GM15510 (cell line): ENCODE data around the gene PLEKHG5.

Experiments used
- POLR2A ChIP-seq: IDR thresholded peaks from 3 replicates; pipeline ENCODE4 v1.6.1; 2011; ENCODE audit warnings: borderline replicate concordance; ENCODE audit not compliant: insufficient read length; ENCODE audit errors: extremely low read depth

PLEKHG5 gene

DNA sequence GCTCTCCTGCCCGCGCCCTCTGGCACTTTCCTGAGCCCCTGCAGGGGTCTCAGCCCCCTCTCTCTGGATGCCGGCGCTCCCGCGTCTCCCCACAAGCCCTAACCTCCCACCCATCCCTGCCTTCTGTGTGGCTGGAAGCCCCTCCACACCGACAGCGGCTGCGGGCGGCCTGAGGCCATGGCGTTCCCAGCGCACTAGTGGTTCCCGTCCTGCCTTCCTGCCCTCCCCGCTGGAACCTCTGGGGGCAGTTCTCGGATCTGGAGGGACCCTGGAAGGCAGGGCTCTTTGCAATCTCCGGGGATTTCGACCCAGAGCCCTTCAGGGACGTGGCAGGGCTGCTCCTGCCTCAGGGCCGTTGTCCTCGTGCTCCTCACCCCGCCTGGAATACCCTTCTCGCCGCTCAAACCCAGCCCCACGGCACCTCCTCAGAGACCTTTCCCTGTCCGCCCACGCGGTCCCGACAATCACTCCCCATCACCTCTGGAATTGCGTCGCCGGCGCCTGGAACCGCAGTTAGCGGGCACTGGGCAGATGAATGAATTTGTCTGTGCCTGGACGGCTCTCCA, 67.4 kb downstream of the PLEKHG5 start:
- no peak for TF ChIP-seq POLR2A

DNA sequence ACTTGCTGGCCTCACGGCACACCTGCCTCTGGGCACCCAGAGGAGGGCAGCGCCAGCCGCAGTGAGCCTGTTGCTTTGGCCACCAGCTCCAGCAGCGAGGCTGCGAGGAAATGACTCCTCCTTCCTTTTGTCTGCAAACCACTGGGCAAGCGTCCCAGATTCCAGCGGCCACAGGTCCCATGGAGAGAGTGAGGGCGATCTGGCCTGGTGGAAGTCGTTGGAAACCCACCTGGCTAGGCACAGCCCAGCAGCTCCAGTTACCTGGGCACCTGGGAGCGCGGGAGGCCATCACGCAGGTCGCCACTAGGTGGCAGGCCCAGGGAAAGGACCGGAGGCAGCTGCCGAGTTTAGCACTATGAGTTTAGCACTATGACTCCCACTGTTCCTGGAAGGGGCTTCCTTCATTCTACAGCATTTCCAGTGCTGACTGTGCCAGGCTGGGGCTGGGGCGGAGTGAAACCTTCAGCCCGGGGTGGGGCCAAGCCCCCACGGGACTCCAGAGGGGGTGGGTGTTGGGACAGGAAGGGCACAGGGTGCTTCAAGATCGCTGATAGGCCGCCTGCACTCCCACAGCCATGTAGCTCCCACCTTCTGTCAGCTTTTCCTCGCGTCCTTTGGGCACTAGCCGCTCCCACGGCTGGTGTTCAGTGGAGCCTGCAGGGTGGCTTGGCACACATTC, 68.0 kb downstream of the PLEKHG5 start:
- TF ChIP-seq POLR2A, result no peak

DNA sequence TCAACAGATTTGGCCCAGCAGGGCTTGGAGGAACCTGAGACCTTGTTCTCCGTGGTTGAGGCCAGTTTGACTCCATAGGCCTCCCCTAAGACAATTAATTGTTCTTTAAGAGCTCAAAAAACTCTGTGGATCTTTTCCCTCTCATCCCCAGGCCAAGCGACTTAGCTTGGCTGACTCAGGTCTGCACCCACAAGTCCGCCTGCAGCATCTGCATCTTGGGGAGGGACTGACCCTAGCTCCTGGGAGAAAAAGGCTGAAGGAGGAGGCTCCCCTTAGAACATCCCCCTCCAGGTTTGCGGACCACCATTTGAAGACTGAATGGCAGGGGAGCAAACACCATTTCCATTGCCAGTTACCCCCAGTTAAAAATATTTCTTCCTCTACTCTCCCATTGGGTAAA, 70.2 kb downstream of the PLEKHG5 start:
- no peak for TF ChIP-seq POLR2A

DNA sequence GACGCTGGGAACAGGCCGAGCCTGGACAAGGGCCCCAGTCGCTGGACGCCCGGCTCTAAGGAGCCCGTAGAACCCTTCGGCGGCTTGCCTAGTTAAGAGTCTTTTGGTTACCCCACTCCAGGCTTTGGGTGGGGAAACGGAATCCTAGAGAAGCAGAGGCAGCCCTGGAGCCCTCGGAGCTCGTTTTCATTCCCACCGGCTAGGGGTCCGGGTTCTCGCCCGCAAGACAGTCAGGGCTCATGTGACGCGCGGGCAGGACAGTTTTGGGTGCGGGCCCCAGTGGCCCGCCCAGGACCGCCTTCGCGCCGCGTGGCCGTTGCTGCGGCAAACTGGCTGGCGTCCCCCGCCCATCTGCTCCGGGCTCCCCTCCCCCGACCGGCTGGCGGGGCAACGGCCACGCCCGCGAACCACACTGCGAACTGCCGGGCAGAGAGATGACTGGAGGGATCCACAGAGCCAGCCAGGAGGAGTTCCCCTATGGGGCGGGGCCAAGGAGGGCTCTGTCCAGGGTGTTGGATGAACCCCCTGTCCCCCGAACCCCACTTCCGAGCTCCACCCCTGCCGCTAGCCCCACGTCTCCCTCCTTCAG, 70.9 kb downstream of the PLEKHG5 start:
- TF ChIP-seq POLR2A, result no peak

DNA sequence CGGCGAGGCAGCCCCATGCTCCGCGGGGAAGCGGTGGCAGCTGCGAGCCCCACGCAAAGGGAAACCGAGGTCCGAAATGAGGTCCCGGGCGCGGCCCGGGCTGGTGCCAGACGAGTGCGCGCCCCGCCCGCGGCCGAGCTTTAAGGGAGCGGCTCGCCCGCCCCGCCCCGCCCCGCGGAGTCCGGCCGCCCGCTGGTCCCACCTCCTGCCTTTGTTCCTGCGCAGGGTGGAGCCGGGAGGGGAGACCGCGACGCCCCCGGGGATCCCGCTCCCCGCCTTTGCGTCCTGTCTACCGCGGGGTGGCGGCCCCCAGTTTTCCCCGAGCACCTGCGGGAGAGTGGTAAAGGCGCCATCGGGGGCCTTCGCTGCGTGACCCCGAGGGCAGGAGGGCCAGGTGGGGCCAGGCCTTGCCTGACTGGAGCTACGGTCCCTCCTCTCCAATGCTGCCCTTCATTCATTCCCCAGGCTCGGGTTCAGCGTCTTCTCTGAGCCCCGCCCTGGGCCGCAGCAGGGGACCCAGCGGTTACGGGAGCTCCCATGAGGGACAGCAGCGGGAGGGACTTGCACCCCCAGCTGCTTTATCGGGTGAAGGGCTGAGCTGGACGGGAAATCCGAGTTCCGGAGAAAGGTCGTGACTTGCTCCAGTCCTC, 71.5 kb downstream of the PLEKHG5 start, which contains the start of gene HES2:
Gene HES2, minus strand, starts transcription at position 116 of the 650 bp plus-strand sequence. Its CDS starts 99 bp downstream, at position 17.
- TF ChIP-seq POLR2A, result no peak

DNA sequence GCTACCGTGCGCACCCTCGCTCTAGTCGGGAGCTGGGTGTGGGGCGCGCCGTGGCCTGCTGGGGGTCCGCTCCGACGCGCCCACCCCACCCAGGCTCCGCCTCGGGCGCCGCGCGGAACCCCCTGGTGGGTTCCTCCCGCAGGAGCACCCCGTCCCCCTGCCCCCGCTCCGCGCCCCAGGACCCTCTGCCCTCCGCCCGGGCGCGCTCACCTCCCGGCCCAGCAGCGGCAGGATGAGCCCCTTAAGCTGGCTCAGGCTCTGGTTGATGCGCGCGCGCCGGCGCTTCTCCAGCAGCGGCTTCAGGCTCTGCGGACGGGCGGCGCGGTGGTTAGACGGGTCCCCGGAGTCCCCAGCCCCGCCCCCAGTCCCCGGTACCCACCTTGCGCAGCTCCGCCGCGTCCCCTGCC, 72.1 kb downstream of the PLEKHG5 start:
- TF ChIP-seq POLR2A, result no peak

DNA sequence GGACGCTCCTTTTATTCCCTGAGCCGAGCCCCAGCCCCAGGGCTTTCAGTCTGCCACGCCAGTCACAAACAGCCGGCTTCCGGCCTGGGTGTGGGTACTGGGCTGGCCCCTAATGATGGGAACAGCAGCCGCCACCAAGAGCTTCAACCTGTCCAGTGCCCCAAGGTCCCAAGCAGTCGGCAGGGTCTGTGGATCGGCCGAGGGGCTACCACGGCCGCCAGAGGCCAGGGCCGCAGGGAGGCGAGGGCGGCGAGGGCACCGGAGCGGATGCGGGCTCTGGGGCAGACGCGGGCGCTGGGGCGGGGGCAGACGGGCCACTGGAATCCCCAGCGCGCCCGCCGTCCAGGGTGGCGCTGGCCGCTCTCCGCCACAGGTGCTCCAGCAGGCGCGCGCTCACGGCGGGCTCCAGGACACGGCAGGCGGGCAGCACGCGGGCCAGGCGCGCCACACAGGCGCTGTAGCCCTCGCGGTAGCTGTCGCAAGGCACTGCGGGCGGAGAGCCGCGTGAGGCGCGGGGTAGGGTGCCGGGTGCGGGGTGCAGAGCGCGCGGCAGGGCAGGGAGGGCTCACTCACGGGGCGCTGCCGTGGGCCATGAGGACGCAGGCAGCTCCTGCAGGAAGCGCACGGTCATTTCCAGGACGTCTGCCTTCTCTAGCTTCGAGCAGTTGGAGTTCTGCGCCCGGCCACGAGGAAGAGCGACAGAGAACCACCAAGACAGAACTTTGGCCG, 72.6 kb downstream of the PLEKHG5 start:
- TF ChIP-seq POLR2A, result no peak

DNA sequence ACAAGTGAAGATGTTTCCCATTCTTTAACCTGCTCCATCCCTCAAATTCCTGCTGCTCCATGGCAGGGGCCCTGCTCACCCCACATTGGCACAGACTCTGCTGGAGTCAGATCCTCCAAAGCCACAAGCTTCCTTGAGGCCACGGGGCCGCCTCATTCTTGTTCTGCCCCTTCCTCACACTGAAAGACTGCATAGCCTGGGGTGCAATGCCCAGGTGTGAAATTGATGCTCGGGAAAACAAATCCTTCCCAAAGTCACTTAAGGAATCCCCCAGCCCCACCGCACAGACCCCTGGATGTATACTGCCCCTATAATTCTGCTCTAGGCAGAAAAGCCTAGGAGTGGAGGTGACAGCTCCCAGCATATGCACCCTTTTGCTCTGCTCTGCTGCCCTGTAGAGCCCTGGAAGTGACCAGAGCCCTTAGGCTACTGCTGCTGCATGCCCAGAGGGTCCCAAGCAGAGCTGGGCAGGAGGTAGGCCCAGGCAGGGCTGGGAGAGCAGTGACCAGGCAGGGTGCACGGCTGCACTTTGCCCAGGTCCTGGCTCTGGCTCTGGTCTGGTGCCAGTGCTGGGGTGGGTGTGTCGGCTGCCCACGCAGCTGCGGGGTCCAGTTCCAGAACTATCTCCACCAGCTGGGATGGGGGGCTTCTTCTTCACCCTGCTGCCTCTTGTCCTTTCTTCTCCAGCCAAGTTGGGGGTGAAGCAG, 73.4 kb downstream of the PLEKHG5 start:
- no peak for TF ChIP-seq POLR2A
